ENCODE results near the gene C13orf46. TPM values are rescaled to one million over a fixed set of nuclear protein-coding genes. Genes with fewer than 3 reads are reported as not detected.

C13orf46 gene
- total RNA-seq, 2 experiments from 2014 or later: 1.6 to 1.9 TPM

DNA sequence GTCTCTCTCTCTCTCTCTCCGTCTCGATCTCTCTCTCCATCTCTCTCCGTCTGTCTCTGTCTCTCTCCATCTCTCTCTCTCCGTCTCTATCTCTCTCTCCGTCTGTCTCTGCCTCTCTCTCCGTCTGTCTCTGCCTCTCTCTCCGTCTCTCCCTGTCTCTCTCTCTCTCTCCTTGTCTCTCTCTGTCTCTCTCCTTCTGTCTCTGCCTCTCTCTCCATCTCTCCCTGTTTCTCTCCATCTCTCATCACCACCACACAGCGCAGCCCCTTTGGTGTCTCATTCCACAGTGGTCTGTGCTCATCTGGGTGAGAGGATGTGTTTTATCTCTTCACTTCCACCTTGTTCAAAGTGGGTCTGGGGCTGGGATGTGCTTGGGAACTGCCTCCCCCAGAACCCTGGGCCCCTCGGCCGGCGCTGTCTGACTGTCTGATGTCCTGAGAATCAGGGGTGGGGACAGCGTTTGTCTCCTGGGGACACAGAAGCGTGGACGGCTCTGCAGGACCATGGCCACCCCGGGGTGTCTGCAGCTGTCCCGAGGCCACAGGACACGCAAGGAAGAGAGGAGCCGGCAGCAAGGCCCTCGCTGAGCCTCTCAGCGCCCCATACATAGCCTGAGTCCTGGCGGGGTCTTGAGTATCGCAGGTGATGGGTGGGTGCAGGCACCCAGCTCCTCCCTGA lies 40.2 kb upstream of the C13orf46 start:
- TF ChIP-seq, protein P1, sequence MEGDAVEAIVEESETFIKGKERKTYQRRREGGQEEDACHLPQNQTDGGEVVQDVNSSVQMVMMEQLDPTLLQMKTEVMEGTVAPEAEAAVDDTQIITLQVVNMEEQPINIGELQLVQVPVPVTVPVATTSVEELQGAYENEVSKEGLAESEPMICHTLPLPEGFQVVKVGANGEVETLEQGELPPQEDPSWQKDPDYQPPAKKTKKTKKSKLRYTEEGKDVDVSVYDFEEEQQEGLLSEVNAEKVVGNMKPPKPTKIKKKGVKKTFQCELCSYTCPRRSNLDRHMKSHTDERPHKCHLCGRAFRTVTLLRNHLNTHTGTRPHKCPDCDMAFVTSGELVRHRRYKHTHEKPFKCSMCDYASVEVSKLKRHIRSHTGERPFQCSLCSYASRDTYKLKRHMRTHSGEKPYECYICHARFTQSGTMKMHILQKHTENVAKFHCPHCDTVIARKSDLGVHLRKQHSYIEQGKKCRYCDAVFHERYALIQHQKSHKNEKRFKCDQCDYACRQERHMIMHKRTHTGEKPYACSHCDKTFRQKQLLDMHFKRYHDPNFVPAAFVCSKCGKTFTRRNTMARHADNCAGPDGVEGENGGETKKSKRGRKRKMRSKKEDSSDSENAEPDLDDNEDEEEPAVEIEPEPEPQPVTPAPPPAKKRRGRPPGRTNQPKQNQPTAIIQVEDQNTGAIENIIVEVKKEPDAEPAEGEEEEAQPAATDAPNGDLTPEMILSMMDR (IDR thresholded peaks at IDR 0.05): no peak
- ChIA-PET CTCF (no interaction called here), POLR2A (no interaction called here)
- H3K4me1 Mint-ChIP-seq (ENCODE audit: low read depth): peaks cover 14% of the 10 kb centered on the region
- H3K27ac Mint-ChIP-seq: no peak overlapping the region
- DNase-seq (no peak), ATAC-seq (no peak)
- no peaks in the 10 kb centered on the region for H3K9me3 Mint-ChIP-seq
- H3K4me3 Mint-ChIP-seq: no peak overlapping the region
- intact Hi-C loops (cut with micrococcal nuclease): no loop called here
- H3K36me3 Mint-ChIP-seq (ENCODE audit: low read depth): peaks cover 27% of the 10 kb centered on the region
- H3K27me3 Mint-ChIP-seq: no peaks in the 10 kb centered on the region

DNA sequence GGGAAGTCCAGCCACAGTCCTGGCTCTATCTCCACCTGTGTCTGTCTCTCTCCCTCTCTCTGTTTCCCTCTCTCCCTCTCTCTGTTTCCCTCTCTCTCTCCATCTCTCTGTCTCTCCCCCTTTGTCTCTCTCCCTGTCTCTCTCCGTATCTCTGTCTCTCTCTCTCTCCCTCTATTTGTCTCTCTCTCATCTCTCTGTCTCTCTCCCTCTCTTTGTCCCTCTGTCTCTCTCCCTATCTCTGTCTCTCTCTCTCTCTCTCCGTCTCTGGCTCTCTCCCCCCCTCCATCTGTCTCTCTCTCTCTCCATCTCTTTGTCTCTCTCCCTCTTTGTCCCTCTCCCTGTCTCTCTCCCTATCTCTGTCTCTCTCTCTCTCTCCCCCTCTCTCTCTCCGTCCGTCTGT lies 39.5 kb upstream of the C13orf46 start:
- Mint-ChIP-seq H3K27me3 (no peaks in the 10 kb centered on the region), H3K4me1 (ENCODE audit: low read depth) (peaks cover 14% of the 10 kb centered on the region), H3K36me3 (ENCODE audit: low read depth) (peaks cover 28% of the 10 kb centered on the region), H3K27ac (no peak overlapping the region), H3K4me3 (no peak overlapping the region), H3K9me3 (no peaks in the 10 kb centered on the region)
- POLR2A ChIA-PET: no interaction called here
- intact Hi-C loops (cut with micrococcal nuclease): no loop called here
- TF ChIP-seq, protein P1 (IDR thresholded peaks at IDR 0.05): no peak
- DNase-seq: no peak
- no peak for ATAC-seq
- CTCF ChIA-PET: no interaction called here

GRCh38 chr13:114012921-114013320 lies 39.0 kb upstream of the C13orf46 start:
- Mint-ChIP-seq H3K4me1 (ENCODE audit: low read depth) (peaks cover 14% of the 10 kb centered on the region), H3K9me3 (no peaks in the 10 kb centered on the region), H3K27me3 (no peaks in the 10 kb centered on the region), H3K27ac (no peak overlapping the region), H3K36me3 (ENCODE audit: low read depth) (peaks cover 28% of the 10 kb centered on the region), H3K4me3 (no peak overlapping the region)
- DNase-seq (no peak), ATAC-seq (no peak)
- POLR2A ChIA-PET: no interaction called here
- intact Hi-C loops (cut with micrococcal nuclease): no loop called here
- CTCF ChIA-PET: no interaction called here
- TF ChIP-seq, protein P1 (IDR thresholded peaks at IDR 0.05): no peak

DNA sequence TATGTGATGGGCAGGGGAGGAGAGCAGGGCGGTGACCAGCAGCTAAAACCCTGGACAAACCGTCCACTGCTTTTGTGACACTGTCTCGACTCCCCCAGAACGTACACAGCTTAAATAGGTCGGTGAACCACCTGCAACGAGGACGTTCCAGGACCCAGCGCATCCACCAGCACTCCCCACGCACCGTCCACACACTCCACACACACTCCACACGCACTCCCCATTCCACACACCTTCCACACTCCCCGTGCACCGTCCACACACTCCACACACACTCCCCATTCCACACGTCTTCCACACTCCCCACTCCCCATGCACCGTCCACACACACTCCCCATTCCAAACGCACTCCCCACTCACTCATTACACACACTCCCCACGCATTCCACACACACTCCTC lies 38.3 kb upstream of the C13orf46 start:
- H3K9me3 Mint-ChIP-seq: no peaks in the 10 kb centered on the region
- CTCF ChIA-PET: interaction anchor here (1.0 kb wide), 1 partner anchor 214 kb away, joined by 3 read pairs; no protein-coding TSS in a partner anchor

DNA sequence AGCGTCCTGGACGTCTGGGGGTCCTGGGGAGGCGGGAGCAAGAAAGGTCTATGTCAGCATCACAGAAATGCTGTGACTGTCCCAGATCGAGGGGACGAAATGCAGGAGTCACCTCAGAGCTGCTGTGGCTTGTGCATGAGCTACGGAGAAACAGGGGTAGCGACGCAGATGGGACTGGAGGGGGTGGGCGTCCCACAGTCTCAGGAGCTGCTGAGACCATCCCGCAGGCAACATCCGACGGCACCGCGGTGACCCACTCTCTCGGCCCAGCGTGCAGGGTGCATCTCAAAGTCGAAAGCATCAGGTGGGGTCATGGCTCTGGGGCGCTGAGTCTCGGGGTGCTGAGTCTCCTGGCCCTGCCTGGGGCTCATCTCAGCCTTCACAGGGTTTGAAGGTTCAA lies 37.4 kb upstream of the C13orf46 start:
- DNase-seq (no peak), ATAC-seq (no peak)
- intact Hi-C loops (cut with micrococcal nuclease): no loop called here
- ChIA-PET POLR2A (no interaction called here), CTCF (interaction anchor here (1.0 kb wide), 1 partner anchor 215 kb away, joined by 3 read pairs; no protein-coding TSS in a partner anchor)
- Mint-ChIP-seq H3K9me3 (no peaks in the 10 kb centered on the region), H3K4me1 (ENCODE audit: low read depth) (peaks cover 9% of the 10 kb centered on the region), H3K36me3 (ENCODE audit: low read depth) (peaks cover 21% of the 10 kb centered on the region), H3K27ac (peak overlapping the region; percentile 16), H3K4me3 (no peak overlapping the region), H3K27me3 (no peaks in the 10 kb centered on the region)
- TF ChIP-seq, protein P1 (IDR thresholded peaks at IDR 0.05): no peak

More for the DNA sequence above, 38.3 kb upstream of the C13orf46 start:
- Mint-ChIP-seq H3K4me1 (ENCODE audit: low read depth) (peaks cover 14% of the 10 kb centered on the region), H3K4me3 (no peak overlapping the region), H3K36me3 (ENCODE audit: low read depth) (peaks cover 28% of the 10 kb centered on the region), H3K27me3 (no peaks in the 10 kb centered on the region), H3K27ac (no peak overlapping the region)
- no peak for ATAC-seq
- no peak for DNase-seq
- TF ChIP-seq, protein P1 (IDR thresholded peaks at IDR 0.05): no peak
- POLR2A ChIA-PET: no interaction called here
- intact Hi-C loops (cut with micrococcal nuclease): no loop called here
